ENCODE data around the gene TYRO3. TPM values are rescaled to one million over a fixed set of nuclear protein-coding genes. Genes with fewer than 3 reads are reported as not detected.

Gene TYRO3
- total RNA-seq, 4 donors from 2014 or later, result 4.6 to 8.7 (median 7.1) TPM

DNA sequence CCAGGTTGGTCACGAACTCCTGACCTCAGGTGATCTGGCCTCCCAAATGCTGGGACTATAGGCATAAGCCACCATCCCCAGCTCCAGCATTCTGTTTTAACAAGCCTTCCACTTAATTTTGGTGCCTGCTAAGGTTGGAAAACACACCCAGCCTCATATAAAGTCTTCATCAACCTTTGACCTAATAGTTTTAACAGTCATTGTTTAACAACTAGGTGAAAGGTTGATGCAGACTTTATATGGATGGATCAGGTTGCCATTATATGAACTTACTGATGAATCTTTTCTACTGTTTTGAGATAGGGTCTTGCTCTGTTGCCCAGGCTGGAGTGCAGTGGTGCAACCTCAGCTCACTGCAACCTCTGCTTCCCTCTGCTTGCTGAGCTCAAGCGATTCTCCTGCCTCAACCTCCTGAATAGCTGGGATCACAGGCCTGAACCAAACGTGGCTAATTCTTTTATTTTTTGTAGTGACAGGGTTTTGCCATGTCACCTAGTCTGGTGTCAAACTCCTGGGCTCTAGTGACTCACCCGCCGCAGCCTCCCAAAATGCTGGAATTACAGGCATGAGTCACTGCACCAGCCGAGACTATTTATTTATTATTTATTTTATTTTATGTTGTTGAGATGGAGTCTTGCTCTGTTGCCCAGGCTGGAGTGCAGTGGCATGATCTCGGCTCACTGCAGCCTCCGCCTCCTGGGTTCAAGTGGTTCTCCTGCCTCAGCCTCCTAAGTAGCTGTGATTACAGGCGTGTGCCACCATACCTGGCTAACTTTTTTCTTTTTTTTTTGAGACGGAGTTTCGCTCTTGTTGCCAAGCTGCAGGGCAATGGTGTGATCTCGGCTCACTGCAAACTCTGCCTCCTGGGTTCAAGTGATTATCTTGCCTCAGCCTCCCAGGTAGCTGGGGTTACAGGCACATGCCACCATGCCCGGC, 11.9 kb upstream of the TYRO3 start:
- H3K27me3 ChIP-seq, result no peaks in the 10 kb centered on the region
- TF ChIP-seq, protein P1, sequence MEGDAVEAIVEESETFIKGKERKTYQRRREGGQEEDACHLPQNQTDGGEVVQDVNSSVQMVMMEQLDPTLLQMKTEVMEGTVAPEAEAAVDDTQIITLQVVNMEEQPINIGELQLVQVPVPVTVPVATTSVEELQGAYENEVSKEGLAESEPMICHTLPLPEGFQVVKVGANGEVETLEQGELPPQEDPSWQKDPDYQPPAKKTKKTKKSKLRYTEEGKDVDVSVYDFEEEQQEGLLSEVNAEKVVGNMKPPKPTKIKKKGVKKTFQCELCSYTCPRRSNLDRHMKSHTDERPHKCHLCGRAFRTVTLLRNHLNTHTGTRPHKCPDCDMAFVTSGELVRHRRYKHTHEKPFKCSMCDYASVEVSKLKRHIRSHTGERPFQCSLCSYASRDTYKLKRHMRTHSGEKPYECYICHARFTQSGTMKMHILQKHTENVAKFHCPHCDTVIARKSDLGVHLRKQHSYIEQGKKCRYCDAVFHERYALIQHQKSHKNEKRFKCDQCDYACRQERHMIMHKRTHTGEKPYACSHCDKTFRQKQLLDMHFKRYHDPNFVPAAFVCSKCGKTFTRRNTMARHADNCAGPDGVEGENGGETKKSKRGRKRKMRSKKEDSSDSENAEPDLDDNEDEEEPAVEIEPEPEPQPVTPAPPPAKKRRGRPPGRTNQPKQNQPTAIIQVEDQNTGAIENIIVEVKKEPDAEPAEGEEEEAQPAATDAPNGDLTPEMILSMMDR (IDR thresholded peaks at IDR 0.05), result no peak
- TF ChIP-seq POLR2A (IDR thresholded peaks at IDR 0.05; ENCODE audit: low read depth), result no peak
- TF ChIP-seq POLR2AphosphoS5 (IDR thresholded peaks at IDR 0.05), result no peak
- TF ChIP-seq EP300 (IDR thresholded peaks at IDR 0.05), result no peak
- H3K9me3 ChIP-seq, result no peaks in the 10 kb centered on the region
- H3K36me3 ChIP-seq, result no peaks in the 10 kb centered on the region
- no peak overlapping the region for H3K4me3 ChIP-seq
- WGBS, result 84% methylated on average over 13 of the region's 13 CpGs
- no peak overlapping the region for H3K27ac ChIP-seq (replicated peaks in 1 of 4)
- intact Hi-C loops (cut with DNase I), result no loop called here
- peaks cover 9 to 19% (median 16%) of the 10 kb centered on the region in 4 donors for H3K4me1 ChIP-seq
- DNase-seq (ENCODE audit: extremely low spot score), result no peak

DNA sequence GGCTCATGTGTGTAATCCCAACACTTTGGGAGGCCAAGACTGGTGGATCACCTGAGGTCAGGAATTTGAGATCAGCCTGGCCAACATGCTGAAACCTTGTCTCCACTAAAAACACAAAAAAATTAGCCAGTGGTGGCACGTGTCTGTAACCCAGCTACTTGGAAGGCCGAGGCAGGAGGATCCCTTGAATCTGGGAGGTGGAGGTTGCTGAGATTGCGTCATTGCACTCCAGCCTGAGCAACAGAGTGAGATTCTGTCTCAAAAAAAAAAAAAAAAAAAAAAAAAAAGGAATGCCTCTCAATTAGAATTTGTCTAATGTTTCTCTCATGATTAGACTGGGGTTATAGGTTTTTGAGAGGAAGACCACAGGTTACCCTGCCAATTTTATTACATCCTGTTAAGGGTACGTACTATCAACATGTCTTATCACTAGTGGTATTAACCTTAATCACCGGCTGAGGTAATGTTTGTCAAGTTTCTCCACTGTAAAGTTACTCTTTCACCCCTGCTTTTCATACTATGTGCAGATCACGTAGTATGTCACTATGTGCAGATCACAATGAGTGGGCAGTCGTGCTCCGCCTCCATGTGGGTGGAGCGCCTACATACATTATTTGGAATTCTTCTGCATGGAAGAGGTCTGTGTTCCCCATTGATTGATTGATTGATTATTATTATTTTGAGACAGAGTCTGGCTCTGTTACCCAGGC, 8.8 kb upstream of the TYRO3 start:
- 93% methylated on average over 9 of the region's 9 CpGs for WGBS
- TF ChIP-seq, protein P1 (IDR thresholded peaks at IDR 0.05), result no peak
- TF ChIP-seq EP300 (IDR thresholded peaks at IDR 0.05) (no peak), POLR2AphosphoS5 (IDR thresholded peaks at IDR 0.05) (no peak), POLR2A (IDR thresholded peaks at IDR 0.05; ENCODE audit: low read depth) (no peak)
- Histone ChIP-seq H3K4me3 (no peak overlapping the region), H3K27ac (replicated peaks in 1 of 4) (no peak overlapping the region), H3K27me3 (no peaks in the 10 kb centered on the region), H3K4me1 (no peaks in the 10 kb centered on the region), H3K9me3 (no peaks in the 10 kb centered on the region), H3K36me3 (no peaks in the 10 kb centered on the region)
- no peak for DNase-seq (ENCODE audit: extremely low spot score)
- intact Hi-C loops (cut with DNase I), result loop anchor here (10.0 kb wide), 1 partner anchor 265 kb away; no protein-coding TSS in a partner anchor

DNA sequence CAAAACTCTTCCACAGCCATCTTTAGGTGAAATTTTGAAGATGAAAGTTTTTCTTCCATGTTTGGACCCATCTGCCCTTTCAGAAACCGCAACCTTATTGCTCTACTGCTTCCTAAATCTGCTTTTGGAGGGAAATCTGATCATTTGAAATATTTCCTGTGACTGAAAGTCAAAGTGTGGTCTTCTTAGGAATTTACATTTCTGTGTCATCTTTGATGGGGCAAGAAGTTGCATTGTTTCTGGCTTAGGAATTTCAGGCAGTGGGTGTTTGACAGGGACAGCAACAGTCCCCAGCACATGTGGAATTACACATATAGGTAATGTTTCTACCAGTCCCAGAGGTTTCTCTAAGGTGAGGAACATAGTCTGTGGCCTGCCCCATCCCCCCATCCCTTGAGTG, 5.3 kb upstream of the TYRO3 start:
- DNase-seq (ENCODE audit: extremely low spot score), result no peak
- Histone ChIP-seq H3K36me3 (no peaks in the 10 kb centered on the region), H3K27ac (replicated peaks in 1 of 4) (no peak overlapping the region), H3K4me1 (peaks cover 10 to 14% (median 13%) of the 10 kb centered on the region in 4 donors), H3K27me3 (no peaks in the 10 kb centered on the region), H3K9me3 (no peaks in the 10 kb centered on the region), H3K4me3 (no peak overlapping the region)
- intact Hi-C loops (cut with DNase I), result loop anchor here (10.0 kb wide), 1 partner anchor 261 kb away; no protein-coding TSS in a partner anchor
- TF ChIP-seq, protein P1 (IDR thresholded peaks at IDR 0.05), result no peak
- no peak for TF ChIP-seq POLR2A (IDR thresholded peaks at IDR 0.05; ENCODE audit: low read depth)
- TF ChIP-seq POLR2AphosphoS5 (IDR thresholded peaks at IDR 0.05), result no peak
- TF ChIP-seq EP300 (IDR thresholded peaks at IDR 0.05), result no peak
- 81% methylated on average over 1 of the region's 1 CpG for WGBS

DNA sequence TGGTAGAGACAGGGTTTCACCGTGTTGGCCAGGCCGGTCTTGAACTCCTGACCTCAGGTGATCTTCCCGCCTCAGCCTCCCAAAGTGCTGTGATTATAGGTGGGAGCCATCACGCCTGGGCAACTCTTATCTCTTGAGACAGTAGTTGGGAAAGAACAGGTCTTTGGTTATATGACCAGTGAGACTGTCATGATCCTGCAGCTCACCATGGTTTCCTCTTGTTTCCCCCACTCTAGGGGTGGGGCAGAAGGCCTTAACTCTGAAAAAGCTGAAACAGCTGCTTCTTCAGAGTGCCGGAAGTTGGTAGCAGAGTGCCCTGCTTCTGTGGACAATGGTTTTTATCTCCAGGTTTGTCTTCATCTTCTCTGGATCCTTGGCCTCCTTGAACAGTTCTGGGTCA, 4.7 kb upstream of the TYRO3 start:
- Histone ChIP-seq H3K4me3 (no peak overlapping the region), H3K36me3 (no peaks in the 10 kb centered on the region), H3K27me3 (no peaks in the 10 kb centered on the region), H3K9me3 (no peaks in the 10 kb centered on the region), H3K27ac (replicated peaks in 1 of 4) (no peak overlapping the region), H3K4me1 (peaks cover 11 to 16% (median 14%) of the 10 kb centered on the region in 4 donors)
- intact Hi-C loops (cut with DNase I), result loop anchor here (10.0 kb wide), 1 partner anchor 260 kb away; no protein-coding TSS in a partner anchor
- TF ChIP-seq EP300 (IDR thresholded peaks at IDR 0.05), result no peak
- no peak for DNase-seq (ENCODE audit: extremely low spot score)
- 98% methylated on average over 5 of the region's 5 CpGs for WGBS

DNA sequence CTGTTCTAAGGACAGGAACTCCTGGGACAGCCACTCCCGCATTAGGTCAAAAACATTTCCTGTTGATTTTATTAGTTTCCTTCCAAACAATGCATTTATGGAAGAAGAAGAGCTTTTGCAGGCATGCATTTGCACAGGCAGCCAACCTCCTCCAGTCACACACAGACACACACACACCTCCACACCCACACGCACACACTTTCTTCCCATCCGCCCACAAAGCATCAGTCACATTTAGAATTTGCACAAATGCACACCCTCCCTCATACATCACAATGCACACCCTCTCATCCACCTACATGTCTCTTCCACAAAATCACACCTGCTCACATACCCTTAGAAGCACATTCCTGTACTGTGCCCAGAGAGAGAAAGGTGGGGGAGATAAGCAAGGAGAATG, 4.1 kb upstream of the TYRO3 start:
- H3K27ac ChIP-seq (replicated peaks in 1 of 4), result no peak overlapping the region
- H3K27me3 ChIP-seq, result no peaks in the 10 kb centered on the region
- intact Hi-C loops (cut with DNase I), result loop anchor here (10.0 kb wide), 1 partner anchor 260 kb away; no protein-coding TSS in a partner anchor
- no peak overlapping the region for H3K4me3 ChIP-seq
- no peak for DNase-seq (ENCODE audit: extremely low spot score)
- TF ChIP-seq EP300 (IDR thresholded peaks at IDR 0.05), result no peak
- TF ChIP-seq, protein P1 (IDR thresholded peaks at IDR 0.05), result no peak
- no peak for TF ChIP-seq POLR2A (IDR thresholded peaks at IDR 0.05; ENCODE audit: low read depth)
- TF ChIP-seq POLR2AphosphoS5 (IDR thresholded peaks at IDR 0.05), result no peak
- 96% methylated on average over 3 of the region's 3 CpGs for WGBS
- no peaks in the 10 kb centered on the region for H3K9me3 ChIP-seq
- H3K36me3 ChIP-seq, result no peaks in the 10 kb centered on the region
- peaks cover 17 to 21% (median 19%) of the 10 kb centered on the region in 4 donors for H3K4me1 ChIP-seq

All from esophagus muscularis mucosa (tissue), 4 donors.